ENCODE data around the gene CCDC93.

- TF ChIP-seq CTCF (IDR thresholded peaks at IDR 0.05) (no peak), POLR2AphosphoS5 (IDR thresholded peaks at IDR 0.05; ENCODE audit: insufficient read depth in 1 of 2, low read depth in 1 of 2) (no peak), POLR2A (IDR thresholded peaks at IDR 0.05) (no peak)
Observed at GRCh38 chr2:117983040-117983439, 30.8 kb downstream of the CCDC93 start.

Measured in vagina (tissue), 2 donors.